SK-N-MC (cell line): ENCODE measurements around the gene B3GAT1.

Experiments
- EZH2 ChIP-seq: fragments of 200-600 bp; sonication (generic); IDR thresholded peaks from one replicate; pipeline ENCODE4 v1.6.1; 2017; ENCODE audit warnings: antibody characterized with exemption
- FOXP2 ChIP-seq: optimal IDR thresholded peaks from 2 replicates; pipeline ENCODE3; 2011; ENCODE audit warnings: mild to moderate bottlenecking, moderate library complexity; ENCODE audit not compliant: insufficient read depth; ENCODE audit errors: extremely low read length, control extremely low read depth
- POLR2AphosphoS5 ChIP-seq: IDR thresholded peaks from 2 replicates; pipeline ENCODE4 v1.6.1; 2012; ENCODE audit warnings: mild to moderate bottlenecking, low read depth, low read length, borderline replicate concordance

DNA sequence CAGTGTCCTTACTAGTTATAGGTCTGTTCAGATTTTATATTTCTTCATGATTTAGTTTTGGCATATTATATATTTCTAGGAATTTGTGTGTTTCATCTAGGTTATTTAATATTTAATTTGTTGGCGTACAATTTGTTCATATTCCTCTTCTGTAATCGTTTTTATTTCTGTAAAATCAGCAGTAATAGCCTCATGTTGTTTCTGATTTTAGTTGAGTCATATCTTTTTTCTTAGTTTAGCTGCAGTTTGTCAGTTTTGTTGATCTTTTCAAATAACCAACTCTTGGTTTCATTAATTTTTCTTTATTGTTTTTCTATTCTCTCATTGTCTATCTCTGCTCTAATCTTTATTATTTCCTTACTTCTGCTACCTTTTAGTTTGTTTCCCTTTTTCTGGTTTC lies 59.9 kb downstream of the B3GAT1 start:
- TF ChIP-seq POLR2AphosphoS5 (no peak), EZH2 (no peak), FOXP2 (no peak)
